Natural killer cell treated with Interleukin-12 subunit alpha and Interleukin-12 subunit beta and Interleukin-15 and Interleukin-18, amount 100 ng/mL, for 72 hours (primary cell): ENCODE data around the gene UVSSA. TPM values are rescaled to one million over a fixed set of nuclear protein-coding genes. Genes with fewer than 3 reads are reported as not detected.
A peak's percentile ranks its signal among the peaks of the same experiment; 100 is the strongest.
"Not testable (repeated sequence)": the region's sequence is repeated elsewhere in the genome, so short reads cannot be mapped to it uniquely, and the experiment has no call there.

ENCODE experiments used
- ATAC-seq, 2 donors: fragments of 150-1000 bp; cut with Tn5 transposase in 1 of 2; sonication (Bioruptor Pico), chemical (Tn5 transposase) in 1 of 2; 2 replicates each; pipeline ENCODE4 v1.10.0; 2021
- DNase-seq: peaks from one replicate; pipeline ENCODE4 v3.0.0; 2022; ENCODE audit warnings: low spot score
- H3K27ac Mint-ChIP-seq, 2 donors: 1 replicate in 1 of 2; 2 replicates in 1 of 2; pipeline ENCODE4 v1.8.0; 2022; ENCODE audit warnings: mixed read lengths in 2 of 2, mild to moderate bottlenecking in 1 of 2, moderate library complexity in 1 of 2
- H3K27me3 Mint-ChIP-seq, 2 donors: 1 replicate in 1 of 2; 2 replicates in 1 of 2; pipeline ENCODE4 v1.8.0; 2022; ENCODE audit warnings: mixed read lengths in 2 of 2
- H3K36me3 Mint-ChIP-seq: one replicate; pipeline ENCODE4 v1.8.0; 2022; ENCODE audit warnings: mixed read lengths
- H3K4me1 Mint-ChIP-seq, 2 donors: 1 replicate in 1 of 2; 2 replicates in 1 of 2; pipeline ENCODE4 v1.8.0; 2022; ENCODE audit warnings: low read depth in 2 of 2, mixed read lengths in 2 of 2, mild to moderate bottlenecking in 1 of 2
- H3K4me3 Mint-ChIP-seq: one replicate; pipeline ENCODE4 v1.8.0; 2022; ENCODE audit warnings: mixed read lengths
- H3K9me3 Mint-ChIP-seq: 2 replicates; pipeline ENCODE4 v1.8.0; 2022; ENCODE audit warnings: mixed read lengths
- total RNA-seq, 2 donors: library from RNA; stranded (reverse); gene quantifications; one replicate each; pipeline ENCODE4 v1.2.3, GENCODE V29; 2022

Gene UVSSA
- total RNA-seq, 2 donors from 2014 or later = 19.6 to 25.1 TPM

DNA sequence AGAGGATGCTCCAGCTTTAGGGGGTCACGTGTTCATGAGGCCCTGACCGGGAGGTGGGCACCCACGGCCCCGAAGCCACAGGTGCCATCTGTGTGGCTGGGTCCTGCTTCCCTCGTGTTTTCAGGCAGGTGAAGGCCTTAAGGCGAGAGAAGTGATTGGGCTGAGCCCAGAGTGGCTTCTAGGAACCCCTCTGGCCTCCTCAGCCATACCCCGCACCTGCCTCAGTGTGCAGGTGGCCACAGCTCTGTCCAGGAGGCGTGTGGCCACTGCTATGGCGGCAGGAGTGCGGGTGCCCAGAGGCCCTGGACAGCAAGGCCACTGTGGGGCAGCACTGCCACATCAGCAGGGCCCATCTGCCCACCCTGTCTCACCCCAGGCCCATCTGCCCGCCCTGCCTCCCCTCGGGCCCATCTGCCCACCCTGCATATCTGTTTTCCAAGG is 34.2 kb downstream of the UVSSA start:
- peak; percentile 46 for DNase-seq
- Mint-ChIP-seq H3K27me3 (no peaks in the 10 kb centered on the region), H3K4me1 (no peaks in the 10 kb centered on the region), H3K4me3 (no peak overlapping the region), H3K27ac (no peak overlapping the region), H3K36me3 (no peaks in the 10 kb centered on the region), H3K9me3 (no peaks in the 10 kb centered on the region)
- ATAC-seq = no peak

DNA sequence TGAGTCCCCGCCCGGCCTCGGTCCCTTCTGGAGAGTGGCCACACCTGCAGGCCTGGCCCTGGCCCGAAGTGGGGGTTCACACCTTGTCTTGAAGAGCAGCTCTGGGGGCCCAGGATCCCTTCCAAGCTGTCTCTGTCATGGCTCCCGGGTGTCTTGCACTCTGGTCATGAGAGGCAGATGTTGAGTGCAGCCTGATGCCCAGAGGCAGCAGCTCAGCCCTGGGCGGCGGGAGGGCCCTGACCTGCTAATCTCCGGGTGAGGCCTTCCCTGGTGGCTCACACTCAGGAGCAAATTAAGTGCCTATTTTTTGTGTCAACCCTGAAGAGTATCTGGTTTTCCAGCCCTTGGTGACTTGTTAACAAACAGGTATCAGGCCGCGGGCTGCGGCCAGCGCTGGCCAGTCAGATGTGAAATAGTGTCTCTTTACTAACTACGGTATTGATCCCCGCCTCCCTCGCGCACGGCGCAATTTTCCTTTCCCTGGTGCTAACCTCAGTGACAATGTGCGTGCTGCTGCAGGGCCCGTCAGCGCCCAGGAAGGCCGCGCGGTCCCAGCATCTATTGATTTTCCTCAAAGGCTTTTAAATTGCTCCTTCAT is 35.0 kb downstream of the UVSSA start:
- peak; percentile 40 for DNase-seq
- ATAC-seq = no peak
- Mint-ChIP-seq H3K27me3 (no peaks in the 10 kb centered on the region), H3K36me3 (no peaks in the 10 kb centered on the region), H3K9me3 (no peaks in the 10 kb centered on the region), H3K4me1 (no peaks in the 10 kb centered on the region), H3K4me3 (no peak overlapping the region), H3K27ac (no peak overlapping the region)

DNA sequence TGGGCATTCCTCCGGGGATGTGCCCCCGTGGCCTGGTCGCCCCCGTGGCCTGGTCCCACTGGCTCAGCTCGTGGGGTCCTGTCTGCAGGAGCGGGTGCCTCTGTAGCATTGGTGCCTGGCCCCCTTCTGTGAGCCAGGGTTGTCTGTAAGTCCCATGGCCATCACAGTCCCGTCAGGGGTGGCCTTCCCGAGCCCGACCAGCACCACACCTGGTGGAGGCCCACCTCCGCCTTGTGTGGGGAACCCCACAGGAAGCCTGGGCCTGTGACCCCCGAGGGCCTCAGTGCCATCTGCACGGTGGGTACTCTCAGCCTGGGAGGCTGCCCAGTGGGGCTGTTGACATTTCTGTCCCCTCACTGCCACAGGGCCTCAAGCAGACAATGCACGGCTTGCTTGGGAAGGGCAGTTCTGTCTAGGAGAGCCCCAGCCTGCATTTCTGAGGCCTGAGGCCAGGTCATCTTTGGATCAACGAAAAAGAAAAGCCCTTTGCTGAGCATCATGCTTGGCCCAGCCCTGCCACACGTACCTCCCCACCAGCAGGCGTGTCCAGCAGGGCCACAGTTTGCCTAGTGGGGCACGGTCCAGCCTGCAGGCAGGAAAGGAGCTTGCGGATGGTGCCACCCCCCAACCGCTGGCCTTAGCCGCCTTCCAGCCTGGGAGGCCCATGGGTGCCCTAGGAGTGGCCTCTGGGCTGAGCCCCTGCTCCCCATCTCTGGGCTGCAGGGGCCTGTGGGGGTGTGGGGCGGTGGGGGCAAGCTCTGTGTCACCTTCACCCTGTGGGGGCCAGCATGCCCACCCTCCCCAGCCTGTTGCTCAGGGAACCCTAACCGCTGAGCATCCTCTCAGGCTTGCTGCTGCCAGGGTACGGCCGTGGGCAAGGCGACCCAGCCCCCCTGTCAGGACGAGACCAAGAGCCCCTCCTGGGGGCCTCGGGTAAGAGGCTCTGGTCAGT is 36.0 kb downstream of the UVSSA start:
- no peaks in the 10 kb centered on the region for H3K9me3 Mint-ChIP-seq
- H3K27me3 Mint-ChIP-seq = no peaks in the 10 kb centered on the region
- H3K4me3 Mint-ChIP-seq = no peak overlapping the region
- peaks cover 5% of the 10 kb centered on the region for H3K36me3 Mint-ChIP-seq
- no peaks in the 10 kb centered on the region for H3K4me1 Mint-ChIP-seq
- peak in 1 of 2 donors; percentile 8 for ATAC-seq
- H3K27ac Mint-ChIP-seq = no peak overlapping the region
- peak; percentile 58 for DNase-seq

DNA sequence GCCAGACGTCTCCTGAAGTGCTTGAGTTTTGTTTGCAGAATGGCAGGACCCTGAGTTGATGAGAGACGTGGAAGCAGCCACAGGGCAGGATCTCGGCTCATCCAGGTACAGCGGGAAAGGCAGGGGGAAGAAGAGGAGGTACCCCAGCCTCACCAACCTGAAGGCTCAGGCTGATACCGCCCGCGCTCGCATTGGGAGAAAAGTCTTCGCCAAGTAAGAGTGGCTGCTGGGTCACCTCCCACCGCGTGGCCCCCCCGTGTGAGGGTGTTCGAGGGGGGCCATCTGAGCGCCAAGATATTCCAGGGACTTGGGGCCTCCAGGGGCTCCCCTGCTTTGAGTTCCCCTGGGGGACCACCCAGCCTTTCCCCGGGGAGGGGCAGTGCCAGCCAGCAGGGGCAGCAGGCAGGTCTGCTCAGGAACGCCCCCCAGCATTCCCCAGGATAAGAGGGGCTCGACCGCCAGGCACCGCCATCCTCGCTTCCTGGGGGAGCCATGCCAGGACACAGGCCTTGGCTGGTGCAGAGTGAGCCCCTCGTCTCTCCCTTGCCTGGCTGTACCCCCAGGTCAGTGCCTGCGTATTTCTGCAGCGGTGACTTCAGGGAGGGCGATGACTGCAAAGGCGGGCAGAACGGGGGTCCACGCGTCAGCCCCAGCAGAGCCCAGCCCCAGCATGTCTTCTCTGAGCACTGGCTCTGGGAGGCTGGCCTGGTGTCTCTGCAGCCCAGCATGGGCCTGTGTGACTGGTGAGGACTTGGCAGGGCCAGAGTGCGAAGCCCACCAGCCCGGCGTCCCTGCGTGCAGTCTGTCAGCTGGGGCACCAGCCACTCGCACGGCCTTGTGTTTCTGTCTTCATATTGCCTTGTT is 37.0 kb downstream of the UVSSA start:
- no peaks in the 10 kb centered on the region for H3K27me3 Mint-ChIP-seq
- peak; percentile 57 for DNase-seq
- no peak for ATAC-seq
- H3K36me3 Mint-ChIP-seq = peaks cover 14% of the 10 kb centered on the region
- H3K4me3 Mint-ChIP-seq = no peak overlapping the region
- no peaks in the 10 kb centered on the region for H3K9me3 Mint-ChIP-seq
- no peak overlapping the region for H3K27ac Mint-ChIP-seq
- H3K4me1 Mint-ChIP-seq = no peaks in the 10 kb centered on the region

DNA sequence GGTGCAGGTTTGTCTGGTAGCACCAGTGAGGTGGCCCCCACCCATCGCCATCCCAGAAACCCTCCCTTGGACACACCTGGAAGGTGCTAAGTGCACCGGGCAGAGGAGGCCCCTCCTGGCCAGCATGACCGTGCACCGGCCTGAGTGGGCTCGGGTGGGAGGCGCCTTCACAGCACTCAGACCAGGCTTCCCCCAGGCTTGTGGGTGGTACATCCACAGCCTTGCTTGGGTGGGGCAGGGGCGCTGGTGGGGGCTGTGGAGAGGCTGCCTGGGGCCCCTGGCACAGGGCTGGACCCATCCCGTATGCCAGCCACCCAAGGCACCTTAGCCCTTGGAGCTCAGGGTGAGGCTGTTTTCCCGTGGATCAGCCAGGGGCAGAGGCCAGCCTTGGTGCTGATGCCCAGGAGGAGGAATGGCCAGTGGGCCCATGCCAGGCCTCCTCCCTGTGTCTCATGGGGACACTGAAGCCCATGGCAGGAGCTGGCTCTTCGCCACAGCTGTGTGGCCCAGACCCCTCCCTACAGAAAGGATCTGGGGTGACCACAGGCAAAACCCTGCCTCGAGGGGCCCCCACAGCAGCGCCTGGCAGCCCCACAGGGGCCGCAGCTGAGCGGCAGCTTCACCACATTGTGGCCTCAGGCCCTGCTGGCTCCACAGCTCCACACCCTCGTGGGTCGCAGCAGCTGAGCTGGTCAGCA is 37.8 kb downstream of the UVSSA start:
- Mint-ChIP-seq H3K27me3 (no peaks in the 10 kb centered on the region), H3K36me3 (peaks cover 16% of the 10 kb centered on the region), H3K4me3 (no peak overlapping the region), H3K4me1 (no peaks in the 10 kb centered on the region), H3K9me3 (no peaks in the 10 kb centered on the region), H3K27ac (no peak overlapping the region)
- DNase-seq (peak; percentile 59), ATAC-seq (peak in 1 of 2 donors; percentile 17)

DNA sequence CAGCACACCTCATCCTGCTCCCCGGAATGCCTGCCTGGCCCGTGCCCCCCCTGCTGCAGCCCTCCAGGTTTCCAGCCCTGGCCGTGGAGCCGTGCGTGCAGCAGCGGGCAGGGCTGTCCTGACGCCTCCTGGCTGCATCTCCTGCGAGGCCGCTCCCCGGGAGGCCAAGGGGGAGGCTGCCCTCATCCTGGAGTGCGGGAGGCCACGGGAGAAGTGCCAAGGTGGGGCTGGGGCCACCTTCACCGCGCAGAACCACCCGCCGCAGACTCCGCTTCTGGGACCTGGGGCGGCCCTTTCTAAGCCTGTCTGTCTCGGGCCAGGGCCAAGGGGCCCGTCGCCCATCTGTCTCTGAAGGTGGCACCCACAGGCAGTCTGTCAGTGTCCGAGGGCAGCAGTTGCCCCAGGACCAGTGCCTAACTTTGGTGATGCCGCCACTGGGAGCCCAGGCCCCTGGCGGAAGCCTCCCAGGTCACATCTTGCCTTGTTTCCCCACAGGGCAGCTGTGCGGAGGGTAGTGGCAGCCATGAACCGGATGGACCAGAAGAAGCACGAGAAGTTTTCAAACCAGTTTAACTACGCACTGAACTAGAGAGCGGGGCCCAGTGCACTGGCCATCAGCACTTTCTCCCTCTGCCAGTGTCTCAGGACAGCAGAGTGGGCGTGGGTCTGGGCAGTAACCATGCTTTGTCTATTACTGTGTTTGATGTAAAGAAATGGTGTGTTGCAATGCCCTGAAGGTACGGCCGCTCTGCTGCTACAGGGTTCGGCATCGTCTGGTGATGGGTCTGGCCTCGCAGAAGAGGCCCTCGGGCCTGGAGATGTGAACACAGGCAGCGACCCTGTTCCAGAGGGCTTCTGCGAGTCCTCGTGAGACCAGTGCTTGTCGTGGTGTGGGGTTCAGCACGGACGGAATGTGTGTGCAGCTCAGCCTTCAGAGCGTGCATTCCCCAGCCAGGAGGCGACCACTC is 38.6 kb downstream of the UVSSA start:
- no peak overlapping the region for H3K4me3 Mint-ChIP-seq
- DNase-seq = peak; percentile 49
- H3K9me3 Mint-ChIP-seq = no peaks in the 10 kb centered on the region
- peaks cover 19% of the 10 kb centered on the region for H3K36me3 Mint-ChIP-seq
- H3K4me1 Mint-ChIP-seq = no peaks in the 10 kb centered on the region
- no peak overlapping the region for H3K27ac Mint-ChIP-seq
- no peaks in the 10 kb centered on the region for H3K27me3 Mint-ChIP-seq
- peak in 1 of 2 donors; percentile 30 for ATAC-seq

DNA sequence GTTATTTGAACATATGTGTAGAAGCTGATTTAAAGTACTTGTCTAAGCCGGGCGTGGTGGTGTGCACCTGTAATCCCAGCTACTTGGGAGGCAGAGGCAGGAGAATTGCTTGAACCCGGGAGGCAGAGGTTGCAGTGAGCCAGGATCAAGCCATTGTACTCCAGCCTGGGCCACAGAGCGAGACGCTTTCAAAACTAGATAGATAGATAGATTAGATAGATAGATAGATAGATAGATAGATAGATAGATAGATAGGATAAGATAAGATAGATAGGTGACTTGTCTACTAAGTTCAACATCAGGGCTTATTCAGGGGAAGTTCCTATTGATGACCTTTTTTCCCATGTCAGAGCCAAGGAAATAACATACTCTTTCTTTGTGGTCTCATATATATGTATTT is 46.4 kb downstream of the UVSSA start:
- not testable (repeated sequence) for H3K4me3 Mint-ChIP-seq, H3K9me3 Mint-ChIP-seq, H3K27me3 Mint-ChIP-seq, H3K4me1 Mint-ChIP-seq, DNase-seq, ATAC-seq, H3K27ac Mint-ChIP-seq
- H3K36me3 Mint-ChIP-seq = peaks cover 16% of the 10 kb centered on the region

DNA sequence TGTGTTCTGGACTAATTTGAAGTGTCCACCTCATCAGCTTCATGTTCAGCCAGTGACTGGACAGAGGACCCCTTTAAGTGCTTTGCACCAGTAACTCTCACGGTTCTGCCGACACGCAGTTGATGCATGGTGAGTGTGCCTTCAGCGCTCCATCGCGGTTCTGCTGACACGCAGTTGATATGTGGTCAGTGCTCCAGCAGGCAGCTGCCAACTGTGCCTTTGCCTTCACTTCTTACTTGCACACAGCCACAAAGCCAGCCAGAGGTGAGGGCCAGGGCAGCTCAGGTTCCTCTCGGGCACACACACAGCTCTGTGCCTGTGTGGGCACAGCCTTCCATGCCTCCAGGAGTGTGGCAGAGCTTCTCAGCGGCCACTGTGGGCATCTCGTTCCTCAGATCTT is 46.9 kb downstream of the UVSSA start:
- no peaks in the 10 kb centered on the region for H3K27me3 Mint-ChIP-seq
- H3K36me3 Mint-ChIP-seq = peaks cover 11% of the 10 kb centered on the region
- H3K4me1 Mint-ChIP-seq = peaks cover 0 to 2% of the 10 kb centered on the region in 2 donors
- no peaks in the 10 kb centered on the region for H3K9me3 Mint-ChIP-seq
- H3K27ac Mint-ChIP-seq = no peak overlapping the region
- DNase-seq (no peak), ATAC-seq (no peak)
- no peak overlapping the region for H3K4me3 Mint-ChIP-seq

DNA sequence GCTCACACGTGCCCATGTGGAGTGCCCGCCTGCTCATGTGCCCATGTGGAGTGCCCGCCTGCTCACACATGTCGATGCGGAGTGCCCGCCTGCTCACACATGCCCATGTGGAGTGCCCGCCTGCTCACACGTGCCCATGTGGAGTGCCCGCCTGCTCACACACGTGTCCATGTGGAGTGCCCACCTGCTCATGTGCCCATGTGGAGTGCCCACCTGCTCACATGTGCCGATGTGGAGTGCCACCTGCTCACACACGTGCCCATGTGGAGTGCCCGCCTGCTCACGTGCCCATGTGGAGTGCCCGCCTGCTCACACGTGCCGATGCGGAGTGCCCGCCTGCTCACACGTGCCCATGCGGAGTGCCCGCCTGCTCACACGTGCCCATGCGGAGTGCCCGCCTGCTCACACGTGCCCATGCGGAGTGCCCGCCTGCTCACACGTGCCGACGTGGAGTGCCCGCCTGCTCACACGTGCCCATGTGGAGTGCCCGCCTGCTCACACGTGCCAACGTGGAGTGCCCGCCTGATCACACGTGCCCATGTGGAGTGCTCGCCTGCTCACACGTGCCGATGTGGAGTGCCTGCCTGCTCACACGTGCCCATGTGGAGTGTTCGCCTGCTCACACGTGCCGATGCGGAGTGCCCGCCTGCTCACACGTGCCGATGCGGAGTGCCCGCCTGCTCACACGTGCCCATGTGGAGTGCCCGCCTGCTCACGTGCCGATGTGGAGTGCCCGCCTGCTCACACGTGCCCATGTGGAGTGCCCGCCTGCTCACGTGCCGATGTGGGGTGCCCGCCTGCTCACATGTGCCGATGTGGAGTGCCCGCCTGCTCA is 47.8 kb downstream of the UVSSA start:
- not testable (repeated sequence) for H3K27ac Mint-ChIP-seq, H3K4me3 Mint-ChIP-seq, DNase-seq, H3K36me3 Mint-ChIP-seq, H3K9me3 Mint-ChIP-seq, H3K27me3 Mint-ChIP-seq, ATAC-seq, H3K4me1 Mint-ChIP-seq

DNA sequence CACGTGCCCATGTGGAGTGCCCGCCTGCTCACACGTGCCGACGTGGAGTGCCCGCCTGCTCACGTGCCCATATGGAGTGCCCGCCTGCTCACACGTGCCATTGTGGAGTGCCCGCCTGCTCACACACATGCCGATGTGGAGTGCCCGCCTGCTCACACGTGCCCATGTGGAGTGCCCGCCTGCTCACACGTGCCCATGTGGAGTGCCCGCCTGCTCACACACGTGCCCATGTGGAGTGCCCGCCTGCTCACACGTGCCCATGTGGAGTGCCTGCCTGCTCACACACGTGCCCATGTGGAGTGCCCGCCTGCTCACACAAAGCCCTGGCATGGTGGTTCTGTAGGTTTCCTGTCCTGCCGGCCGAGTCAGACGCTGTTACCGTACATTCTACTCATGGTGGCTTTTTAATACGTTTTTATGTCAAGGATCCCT is 48.4 kb downstream of the UVSSA start:
- not testable (repeated sequence) for H3K4me1 Mint-ChIP-seq, DNase-seq, H3K9me3 Mint-ChIP-seq, ATAC-seq, H3K27ac Mint-ChIP-seq, H3K36me3 Mint-ChIP-seq, H3K27me3 Mint-ChIP-seq, H3K4me3 Mint-ChIP-seq

DNA sequence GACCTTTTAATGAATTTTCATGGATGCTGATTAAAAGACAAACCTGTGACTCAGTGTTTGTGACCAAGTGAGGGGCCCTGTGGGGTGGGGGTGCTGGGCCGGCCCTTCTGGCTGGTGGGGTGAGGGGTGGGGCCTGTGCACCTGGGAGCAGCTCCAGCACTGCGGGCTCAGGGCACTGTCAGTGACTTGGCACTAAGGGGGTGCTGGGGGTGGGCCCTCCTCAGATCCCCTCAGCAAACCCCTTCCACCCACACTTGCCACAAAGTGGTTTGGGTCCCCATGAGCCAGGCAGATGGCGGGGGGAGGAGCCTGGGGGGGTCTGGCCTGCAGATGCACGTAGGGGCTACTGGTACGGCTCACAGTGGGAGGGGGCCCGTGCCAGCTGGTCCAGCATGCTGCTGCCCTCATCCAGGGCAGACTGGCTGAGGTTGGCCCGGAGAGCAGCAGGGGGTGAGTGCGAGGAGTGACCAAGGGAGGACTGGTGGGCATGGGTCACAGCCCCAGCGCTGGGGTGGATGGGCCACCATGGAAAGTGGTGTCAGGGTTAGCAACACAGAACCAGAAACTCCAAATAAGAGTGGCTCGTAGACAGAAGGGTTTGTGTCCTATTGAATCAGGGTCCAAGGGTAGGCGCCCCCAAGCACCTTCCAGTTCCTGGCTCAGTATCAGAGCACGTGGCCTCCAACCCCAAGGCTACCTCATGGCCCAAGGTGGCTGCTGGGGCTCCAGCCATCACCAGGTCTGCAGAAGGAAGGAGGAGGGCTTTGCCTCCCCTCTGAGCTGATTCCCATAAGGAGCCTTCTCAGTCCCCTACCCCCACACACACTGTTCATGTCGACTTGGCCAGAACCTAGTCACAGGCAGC is 49.2 kb downstream of the UVSSA start:
- Mint-ChIP-seq H3K9me3 (no peaks in the 10 kb centered on the region), H3K4me3 (no peak overlapping the region), H3K27ac (no peak overlapping the region), H3K4me1 (peaks cover 0 to 2% of the 10 kb centered on the region in 2 donors), H3K36me3 (peaks cover 4% of the 10 kb centered on the region), H3K27me3 (no peaks in the 10 kb centered on the region)
- no peak for ATAC-seq
- no peak for DNase-seq
